PC-3 (cell line): ENCODE data around the gene UNC13C. TPM values are rescaled to one million over a fixed set of nuclear protein-coding genes. Genes with fewer than 3 reads are reported as not detected.

Experiments
- ATAC-seq: fragments of 200-7000 bp; cut with Tn5 transposase; 2 replicates; pipeline ENCODE4 v1.9.1; 2020; ENCODE audit warnings: mild to moderate bottlenecking, moderate library complexity
- BruUV-seq: library from RNA; stranded (reverse); fragments of 400-500 nt; replicated peaks from 2 replicates; lab custom pipeline; 2021; lab: Mats Ljungman, UMichigan
- CTCF ChIA-PET: fragments of 300-600 bp; sonication (Branson Sonifier 250); formaldehyde crosslinking; loops from one replicate; lab custom pipeline; 2022; ENCODE audit warnings: antibody characterized with exemption; lab: Charles Lee
- POLR2A ChIA-PET: fragments of 300-600 bp; sonication (Branson Sonifier 250); formaldehyde crosslinking; loops from one replicate; lab custom pipeline; 2022; ENCODE audit warnings: antibody characterized with exemption; ENCODE audit not compliant: unreplicated experiment; lab: Charles Lee
- DNase-seq: peaks from one replicate; pipeline ENCODE4 v3.0.0-alpha.2; 2015
- H2AFZ ChIP-seq: fragments of 300-600 bp; sonication (generic); 2 replicates; pipeline ENCODE4 v1.6.0; 2016; ENCODE audit warnings: antibody characterized with exemption, low read length
- H3F3A ChIP-seq: fragments of 300-600 bp; sonication (generic); one replicate; pipeline ENCODE4 v1.6.0; 2017; ENCODE audit warnings: antibody characterized with exemption, low read length, control low read depth, mild to moderate bottlenecking; ENCODE audit not compliant: unreplicated experiment
- H3K27ac ChIP-seq: fragments of 300-600 bp; sonication (generic); 2 replicates; pipeline ENCODE4 v1.5.1; 2016; ENCODE audit warnings: mild to moderate bottlenecking, low read length
- H3K27me3 ChIP-seq: fragments of 300-600 bp; sonication (generic); 2 replicates; pipeline ENCODE4 v1.6.1; 2016; ENCODE audit warnings: low read length, mixed read lengths
- H3K36me3 ChIP-seq: fragments of 300-600 bp; sonication (generic); 2 replicates; pipeline ENCODE4 v1.6.1; 2016; ENCODE audit warnings: low read depth, mixed run types, low read length, mixed read lengths
- H3K4me1 ChIP-seq: fragments of 300-600 bp; sonication (generic); 2 replicates; pipeline ENCODE4 v1.5.1; 2016; ENCODE audit warnings: low read length; ENCODE audit not compliant: insufficient read depth
- H3K4me2 ChIP-seq: fragments of 300-600 bp; sonication (generic); 2 replicates; pipeline ENCODE4 v1.6.0; 2016; ENCODE audit warnings: low read length
- H3K4me3 ChIP-seq: fragments of 300-600 bp; sonication (generic); 2 replicates; pipeline ENCODE4 v1.5.1; 2016; ENCODE audit warnings: mild to moderate bottlenecking, low read length, mixed read lengths
- H3K79me2 ChIP-seq: fragments of 300-600 bp; sonication (generic); 2 replicates; pipeline ENCODE4 v1.6.1; 2017; ENCODE audit warnings: low read length, mixed read lengths
- H3K9ac ChIP-seq: fragments of 300-600 bp; sonication (generic); 2 replicates; pipeline ENCODE4 v1.6.0; 2016; ENCODE audit warnings: mild to moderate bottlenecking, low read length
- H3K9me2 ChIP-seq: fragments of 300-600 bp; sonication (generic); replicated peaks from 2 replicates; pipeline ENCODE4 v1.6.1; 2016; ENCODE audit warnings: mixed run types, low read length, mixed read lengths
- H3K9me3 ChIP-seq: fragments of 300-600 bp; sonication (generic); 2 replicates; pipeline ENCODE4 v1.6.1; 2016; ENCODE audit warnings: low read length, mixed read lengths
- H4K20me1 ChIP-seq: fragments of 300-600 bp; sonication (generic); 2 replicates; pipeline ENCODE4 v1.6.1; 2016; ENCODE audit warnings: low read length, mixed read lengths
- CTCF ChIP-seq: fragments of 300-600 bp; sonication (generic); conservative IDR thresholded peaks from 2 replicates; pipeline ENCODE4 v1.5.1; 2017; ENCODE audit warnings: antibody characterized with exemption, low read depth, mild to moderate bottlenecking, low read length
- EZH2 ChIP-seq: fragments of 300-600 bp; sonication (generic); IDR thresholded peaks from one replicate; pipeline ENCODE4 v1.6.1; 2017; ENCODE audit warnings: antibody characterized with exemption, mild to moderate bottlenecking, low read length; ENCODE audit not compliant: unreplicated experiment
- EZH2phosphoT487 ChIP-seq: fragments of 300-600 bp; sonication (generic); IDR thresholded peaks from 2 replicates; pipeline ENCODE4 v1.6.1; 2018; ENCODE audit warnings: mild to moderate bottlenecking, antibody characterized with exemption, low read length, borderline replicate concordance
- intact Hi-C: fragments of 100-400 bp; cut with micrococcal nuclease; formaldehyde crosslinking; loops from 2 replicates; pipeline ENCODE4 v1.9.0; 2023
- total RNA-seq: library from RNA; depleted of rRNA; stranded (reverse); fragments of >200 nt; gene quantifications from 2 replicates; pipeline ENCODE4 v1.2.3, GENCODE V29; 2014

UNC13C gene
- total RNA-seq, 1 experiment from 2014 or later: not detected

DNA sequence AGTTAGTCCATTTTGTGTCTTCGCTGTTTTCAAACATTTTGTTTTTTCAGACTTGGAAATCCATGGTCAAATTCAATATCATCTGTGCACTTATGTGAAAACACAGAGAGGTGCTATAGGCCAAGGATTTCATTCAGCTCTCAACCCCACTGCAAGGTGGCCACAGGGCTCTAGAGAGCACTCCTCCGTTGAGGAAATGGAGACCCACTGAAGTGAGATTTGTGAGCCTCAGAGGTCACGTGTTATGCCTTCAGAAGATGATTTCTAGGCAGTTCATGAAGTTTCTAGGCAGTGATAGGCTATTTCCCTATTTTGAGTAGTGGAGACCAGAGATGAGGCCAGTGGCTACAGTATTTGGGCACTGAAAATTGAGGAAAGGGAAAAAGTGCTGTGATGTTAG, 88.2 kb downstream of the UNC13C start:
- Histone ChIP-seq H3K79me2 (no peaks in the 10 kb centered on the region), H3K9me2 (no peaks in the 10 kb centered on the region), H3K27me3 (no peaks in the 10 kb centered on the region), H3K4me1 (no peaks in the 10 kb centered on the region), H3K36me3 (no peaks in the 10 kb centered on the region), H3K9ac (no peak overlapping the region), H2AFZ (no peak overlapping the region), H3K4me2 (no peak overlapping the region), H3F3A (no peaks in the 10 kb centered on the region), H4K20me1 (no peaks in the 10 kb centered on the region), H3K27ac (no peak overlapping the region), H3K4me3 (no peak overlapping the region), H3K9me3 (no peaks in the 10 kb centered on the region)
- BruUV-seq: no TSS peak
- ChIA-PET CTCF (no interaction called here), POLR2A (no interaction called here)
- intact Hi-C loops: no loop called here
- ATAC-seq (no peak), DNase-seq (no peak)
- no peak for TF ChIP-seq CTCF
- no peak for TF ChIP-seq EZH2phosphoT487
- no peak for TF ChIP-seq EZH2

DNA sequence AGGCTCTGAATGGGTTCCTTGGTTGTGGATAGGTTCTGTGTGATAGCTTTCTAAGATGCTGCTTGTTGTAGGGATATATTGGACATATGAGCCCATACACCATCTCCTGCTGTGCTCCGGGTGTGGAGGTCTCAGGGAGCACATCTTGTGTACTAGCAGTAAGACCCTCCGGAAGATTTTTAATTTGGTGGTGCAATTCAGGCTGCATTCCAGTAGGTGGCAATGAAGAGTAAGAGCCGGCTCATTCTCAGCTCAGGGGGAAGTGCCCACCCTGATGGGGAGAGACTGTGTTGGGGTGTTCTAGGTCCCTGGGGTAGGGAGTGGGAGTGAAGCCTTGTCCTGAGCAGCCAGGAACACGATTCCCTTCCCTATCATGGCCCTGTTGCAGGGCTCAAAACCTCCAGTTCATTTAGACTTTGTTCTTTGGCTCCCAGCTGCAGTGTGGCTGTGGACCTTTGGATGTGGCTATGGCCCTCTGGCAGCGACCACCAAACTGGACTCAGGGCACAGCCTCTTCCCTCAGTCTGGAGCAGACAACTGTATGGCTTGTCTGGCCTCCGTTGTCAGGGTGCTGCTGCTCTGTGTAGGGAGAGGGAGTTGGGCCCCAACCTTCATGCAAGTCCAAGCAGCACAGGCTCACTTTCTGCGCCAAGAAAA, 104.7 kb downstream of the UNC13C start:
- intact Hi-C loops: no loop called here
- DNase-seq: peak; percentile 14
- ChIA-PET POLR2A (no interaction called here), CTCF (no interaction called here)
- H3K4me2 ChIP-seq: no peak overlapping the region
- no peak overlapping the region for H2AFZ ChIP-seq
- H3K4me3 ChIP-seq: no peak overlapping the region
- H4K20me1 ChIP-seq: no peaks in the 10 kb centered on the region
- no peaks in the 10 kb centered on the region for H3K79me2 ChIP-seq
- H3K36me3 ChIP-seq: no peaks in the 10 kb centered on the region
- no peak for TF ChIP-seq EZH2phosphoT487
- no peak for TF ChIP-seq EZH2
- peak; percentile 60 for TF ChIP-seq CTCF
- no peak overlapping the region for H3K9ac ChIP-seq
- no peaks in the 10 kb centered on the region for H3K9me3 ChIP-seq
- no peaks in the 10 kb centered on the region for H3K4me1 ChIP-seq
- no peak for ATAC-seq
- no peaks in the 10 kb centered on the region for H3K27me3 ChIP-seq
- no TSS peak for BruUV-seq
- no peak overlapping the region for H3K27ac ChIP-seq
- H3K9me2 ChIP-seq: no peaks in the 10 kb centered on the region
- H3F3A ChIP-seq: no peaks in the 10 kb centered on the region

GRCh38 chr15:54083501-54083900, 105.3 kb downstream of the UNC13C start:
- Histone ChIP-seq H3K9ac (no peak overlapping the region), H3K4me1 (no peaks in the 10 kb centered on the region), H3K27me3 (no peaks in the 10 kb centered on the region), H3K27ac (no peak overlapping the region), H4K20me1 (no peaks in the 10 kb centered on the region), H3F3A (no peaks in the 10 kb centered on the region), H3K9me2 (no peaks in the 10 kb centered on the region), H3K36me3 (no peaks in the 10 kb centered on the region), H3K9me3 (no peaks in the 10 kb centered on the region), H2AFZ (no peak overlapping the region), H3K4me3 (no peak overlapping the region), H3K4me2 (no peak overlapping the region), H3K79me2 (no peaks in the 10 kb centered on the region)
- POLR2A ChIA-PET: no interaction called here
- TF ChIP-seq EZH2phosphoT487 (no peak), EZH2 (no peak)
- no TSS peak for BruUV-seq
- intact Hi-C loops: no loop called here
- DNase-seq: no peak
- no peak for ATAC-seq
- CTCF ChIA-PET: no interaction called here
